Measurements from ENCODE around the gene OCSTAMP. TPM values are rescaled to one million over a fixed set of nuclear protein-coding genes. Genes with fewer than 3 reads are reported as not detected.

The OCSTAMP gene
- polyA plus RNA-seq, 1 donor (not counting 4 experiments of a cell fraction or from before 2014, with no cell fraction given), result not detected

DNA sequence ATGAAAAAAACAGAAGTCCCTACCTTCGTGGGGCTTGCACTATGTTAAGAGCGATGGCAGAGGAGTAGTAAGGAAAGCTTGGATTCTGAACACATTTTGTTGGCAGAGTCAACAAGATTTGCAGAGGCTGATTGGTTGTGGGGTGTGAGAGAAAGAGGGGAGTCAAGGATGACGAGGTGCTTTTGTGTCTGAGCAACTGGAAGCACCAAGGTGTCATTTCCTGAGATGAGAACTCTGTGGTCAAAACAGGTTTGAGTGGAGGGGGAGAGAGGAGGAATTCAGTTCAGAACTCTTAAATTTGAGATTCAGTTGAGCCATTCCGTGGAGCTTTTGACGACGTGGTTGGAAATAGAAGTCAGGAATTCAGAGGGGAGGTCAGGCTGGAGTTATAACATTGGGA is 3.5 kb downstream of the OCSTAMP start:
- Histone ChIP-seq H4K20me1 (ENCODE audit: control insufficient read depth, extremely low read depth, insufficient read depth, low read length) (no peaks in the 10 kb centered on the region), H3K9me3 (ENCODE audit: control insufficient read depth, low read depth, low read length) (no peaks in the 10 kb centered on the region), H2AFZ (ENCODE audit: control insufficient read depth, low read length) (no peak overlapping the region), H3K4me1 (ENCODE audit: control insufficient read depth, extremely low read depth, insufficient read depth, low read length) (no peaks in the 10 kb centered on the region), H3K4me3 (ENCODE audit: control insufficient read depth in 2 of 3, extremely low read depth in 1 of 3, insufficient read depth in 2 of 3, low read depth in 1 of 3, low read length in 3 of 3) (no peak overlapping the region), H3K9me1 (ENCODE audit: control insufficient read depth, extremely low read depth, insufficient read depth, low read length) (no peaks in the 10 kb centered on the region), H3K27me3 (ENCODE audit: control insufficient read depth, extremely low read depth, insufficient read depth, low read length) (peaks cover 4% of the 10 kb centered on the region), H3K27ac (ENCODE audit: control insufficient read depth, insufficient read depth, low read length) (no peak overlapping the region), H3K9ac (ENCODE audit: control insufficient read depth, extremely low read depth, insufficient read depth, low read length) (no peak overlapping the region), H3K36me3 (ENCODE audit: control insufficient read depth in 2 of 2, extremely low read depth in 1 of 2, insufficient read depth in 2 of 2, low read length in 2 of 2) (no peaks in the 10 kb centered on the region), H3K79me2 (ENCODE audit: control insufficient read depth, insufficient read depth, low read length) (no peaks in the 10 kb centered on the region), H3K4me2 (ENCODE audit: control insufficient read depth, extremely low read depth, insufficient read depth, low read depth, low read length) (no peak overlapping the region)
- TF ChIP-seq, protein P1, sequence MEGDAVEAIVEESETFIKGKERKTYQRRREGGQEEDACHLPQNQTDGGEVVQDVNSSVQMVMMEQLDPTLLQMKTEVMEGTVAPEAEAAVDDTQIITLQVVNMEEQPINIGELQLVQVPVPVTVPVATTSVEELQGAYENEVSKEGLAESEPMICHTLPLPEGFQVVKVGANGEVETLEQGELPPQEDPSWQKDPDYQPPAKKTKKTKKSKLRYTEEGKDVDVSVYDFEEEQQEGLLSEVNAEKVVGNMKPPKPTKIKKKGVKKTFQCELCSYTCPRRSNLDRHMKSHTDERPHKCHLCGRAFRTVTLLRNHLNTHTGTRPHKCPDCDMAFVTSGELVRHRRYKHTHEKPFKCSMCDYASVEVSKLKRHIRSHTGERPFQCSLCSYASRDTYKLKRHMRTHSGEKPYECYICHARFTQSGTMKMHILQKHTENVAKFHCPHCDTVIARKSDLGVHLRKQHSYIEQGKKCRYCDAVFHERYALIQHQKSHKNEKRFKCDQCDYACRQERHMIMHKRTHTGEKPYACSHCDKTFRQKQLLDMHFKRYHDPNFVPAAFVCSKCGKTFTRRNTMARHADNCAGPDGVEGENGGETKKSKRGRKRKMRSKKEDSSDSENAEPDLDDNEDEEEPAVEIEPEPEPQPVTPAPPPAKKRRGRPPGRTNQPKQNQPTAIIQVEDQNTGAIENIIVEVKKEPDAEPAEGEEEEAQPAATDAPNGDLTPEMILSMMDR (optimal IDR thresholded peaks at IDR 0.05 in 1 of 3, IDR thresholded peaks at IDR 0.05 in 1 of 3, conservative IDR thresholded peaks at IDR 0.05 in 1 of 3; ENCODE audit: extremely low read depth in 1 of 3, insufficient read depth in 2 of 3, low read length in 3 of 3), result no peak
- no peak for TF ChIP-seq EZH2 (IDR thresholded peaks at IDR 0.05; ENCODE audit: low read length)
- no peak for DNase-seq (ENCODE audit: low read depth, low spot score)
- dilution Hi-C loops (cut with MboI; ENCODE audit: extremely low pct_ligation_motif_present, low sequenced_read_pairs), result no loop called here
- FAIRE-seq, result no peak

DNA sequence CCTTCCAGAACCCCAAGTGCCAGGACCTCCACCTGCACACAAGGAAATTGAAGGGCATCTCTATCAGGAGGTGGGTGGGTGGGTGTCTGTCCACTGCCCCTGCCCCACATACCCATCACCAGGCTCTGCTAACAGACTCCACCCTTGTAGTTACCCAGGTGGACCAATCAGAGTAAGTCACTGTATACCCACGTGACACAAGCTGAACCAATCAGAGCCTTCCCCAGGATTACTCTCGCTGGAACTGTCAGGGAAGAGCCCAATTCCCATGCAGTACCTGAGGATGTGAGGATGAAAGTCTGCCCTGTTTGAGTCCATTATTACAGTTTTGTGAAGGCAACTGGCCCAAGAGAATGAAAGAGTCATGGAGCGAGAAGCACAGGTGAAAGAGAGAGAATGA is 4.2 kb downstream of the OCSTAMP start:
- Histone ChIP-seq H2AFZ (ENCODE audit: control insufficient read depth, low read length) (no peak overlapping the region), H3K9me3 (ENCODE audit: control insufficient read depth, low read depth, low read length) (no peaks in the 10 kb centered on the region), H4K20me1 (ENCODE audit: control insufficient read depth, extremely low read depth, insufficient read depth, low read length) (no peaks in the 10 kb centered on the region), H3K9me1 (ENCODE audit: control insufficient read depth, extremely low read depth, insufficient read depth, low read length) (no peaks in the 10 kb centered on the region), H3K79me2 (ENCODE audit: control insufficient read depth, insufficient read depth, low read length) (no peaks in the 10 kb centered on the region), H3K9ac (ENCODE audit: control insufficient read depth, extremely low read depth, insufficient read depth, low read length) (no peak overlapping the region), H3K4me2 (ENCODE audit: control insufficient read depth, extremely low read depth, insufficient read depth, low read depth, low read length) (no peak overlapping the region), H3K27ac (ENCODE audit: control insufficient read depth, insufficient read depth, low read length) (no peak overlapping the region), H3K4me1 (ENCODE audit: control insufficient read depth, extremely low read depth, insufficient read depth, low read length) (no peaks in the 10 kb centered on the region), H3K27me3 (ENCODE audit: control insufficient read depth, extremely low read depth, insufficient read depth, low read length) (peaks cover 9% of the 10 kb centered on the region), H3K4me3 (ENCODE audit: control insufficient read depth in 2 of 3, extremely low read depth in 1 of 3, insufficient read depth in 2 of 3, low read depth in 1 of 3, low read length in 3 of 3) (no peak overlapping the region), H3K36me3 (ENCODE audit: control insufficient read depth in 2 of 2, extremely low read depth in 1 of 2, insufficient read depth in 2 of 2, low read length in 2 of 2) (no peaks in the 10 kb centered on the region)
- DNase-seq (ENCODE audit: low read depth, low spot score), result no peak
- FAIRE-seq, result no peak
- dilution Hi-C loops (cut with MboI; ENCODE audit: extremely low pct_ligation_motif_present, low sequenced_read_pairs), result no loop called here
- no peak for TF ChIP-seq EZH2 (IDR thresholded peaks at IDR 0.05; ENCODE audit: low read length)
- TF ChIP-seq, protein P1 (optimal IDR thresholded peaks at IDR 0.05 in 1 of 3, IDR thresholded peaks at IDR 0.05 in 1 of 3, conservative IDR thresholded peaks at IDR 0.05 in 1 of 3; ENCODE audit: extremely low read depth in 1 of 3, insufficient read depth in 2 of 3, low read length in 3 of 3), result no peak

Measured in keratinocyte (primary cell).